Measurements from ENCODE around the gene MANEAL. TPM values are rescaled to one million over a fixed set of nuclear protein-coding genes. Genes with fewer than 3 reads are reported as not detected.

Gene MANEAL
- total RNA-seq = 1 to 10 TPM in 1 of 2 donors, under 1 TPM in 1; 1.00 to 1.4 TPM

GRCh38 chr1:37793773-37794371 is at the start of gene MANEAL:
MANEAL (plus strand) TSS chr1:37793847; CDS start chr1:37794183, 336 bp downstream.

DNA sequence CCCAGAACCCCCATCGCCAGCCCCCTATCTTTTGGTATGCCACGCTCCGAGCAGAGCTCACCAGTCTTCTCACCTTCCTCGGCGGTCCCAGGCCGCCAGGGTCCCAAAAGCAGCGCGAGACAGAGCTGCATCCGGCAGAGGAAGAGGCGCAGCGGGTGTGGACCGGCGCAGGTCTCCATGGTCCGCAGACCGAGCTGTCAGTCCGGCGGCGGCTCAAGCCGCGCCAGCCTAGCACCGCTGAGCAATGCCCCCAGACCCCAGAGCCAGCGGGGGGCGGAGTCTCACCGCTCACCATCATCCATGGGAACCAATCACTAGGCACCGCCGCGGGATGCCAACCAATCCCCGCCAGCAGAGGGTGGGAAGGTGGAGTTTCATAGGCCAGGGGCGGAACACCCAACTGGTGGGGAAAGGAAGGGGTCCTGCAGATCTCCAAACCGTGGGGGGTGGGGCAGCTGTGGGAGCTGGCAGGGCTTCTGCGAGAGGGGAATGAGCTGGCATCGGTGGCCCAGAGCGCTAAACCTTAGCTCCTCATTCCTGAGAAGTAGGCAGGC is 28.7 kb upstream of the MANEAL start, which contains the start of gene EPHA10:
Gene EPHA10, minus strand, starts transcription at position 233 of the 554 bp plus-strand sequence. Its CDS starts 54 bp downstream, at position 179.

GRCh38 chr1:37807555-37808368 is 14.1 kb downstream of the MANEAL start, which contains the start of the genes C1orf122 and YRDC:
C1orf122 (plus strand) TSS chr1:37807790; CDS start chr1:37808405, 615 bp downstream.
YRDC (minus strand) TSS chr1:37808208; CDS start chr1:37808180, 28 bp downstream.

Other genes with a start within 250 kb of the MANEAL start
- 1 to 10 TPM; 6.2 to 9.3 TPM for gene SNIP1, start 239.6 kb upstream of the MANEAL start, total RNA-seq
- 1 to 10 TPM; 3.4 to 6.0 TPM for gene DNALI1, start 236.9 kb upstream of the MANEAL start, total RNA-seq
- 10 to 100 TPM; 65.4 to 73.6 TPM for gene GNL2, start 197.9 kb upstream of the MANEAL start, total RNA-seq
- gene RSPO1, start 159.0 kb upstream of the MANEAL start, total RNA-seq = not detected
- gene CDCA8, start 101.3 kb upstream of the MANEAL start, total RNA-seq = 10 to 100 TPM in 1 of 2 donors, 1 to 10 TPM in 1; 9.6 to 24.3 TPM
- gene EPHA10, start 28.7 kb upstream of the MANEAL start, total RNA-seq = not detected
- 10 to 100 TPM; 12.0 TPM for gene C1orf122, start 13.9 kb downstream of the MANEAL start, total RNA-seq
- gene YRDC, start 14.4 kb downstream of the MANEAL start, total RNA-seq = 10 to 100 TPM; 18.9 to 42.0 TPM
- 1 to 10 TPM; 4.1 to 4.7 TPM for gene MTF1, start 65.7 kb downstream of the MANEAL start, total RNA-seq
- gene INPP5B, start 153.2 kb downstream of the MANEAL start, total RNA-seq = 10 to 100 TPM; 34.4 to 34.6 TPM
- gene SF3A3, start 196.2 kb downstream of the MANEAL start, total RNA-seq = 100 to 1,000 TPM in 1 of 2 donors, 10 to 100 TPM in 1; 77.4 to 121 TPM
- gene FHL3, start 211.7 kb downstream of the MANEAL start, total RNA-seq = 10 to 100 TPM; 13.7 to 36.1 TPM
- gene UTP11, start 218.9 kb downstream of the MANEAL start, total RNA-seq = 10 to 100 TPM; 54.3 to 86.7 TPM

Measured in melanocyte of skin (primary cell).